H1 (cell line): Measurements from ENCODE around the gene P2RX7. TPM values are rescaled to one million over a fixed set of nuclear protein-coding genes. Genes with fewer than 3 reads are reported as not detected.

Experiments used
- CTCF ChIA-PET: fragments of 300-600 bp; sonication (Branson Sonifier 250); formaldehyde crosslinking; loops from one replicate; lab custom pipeline; 2021; ENCODE audit not compliant: partially characterized antibody; lab: Charles Lee
- POLR2A ChIA-PET: fragments of 300-600 bp; sonication (Branson Sonifier 250); formaldehyde crosslinking; loops from one replicate; lab custom pipeline; 2021; ENCODE audit warnings: inconsistent platforms; ENCODE audit not compliant: partially characterized antibody; lab: Charles Lee
- DNase-seq, 2 experiments: peaks; one replicate each; pipeline versions ENCODE4 v3.0.0 to v3.0.0-alpha.2; 2010 to 2022; ENCODE audit warnings: low spot score in 2 of 2, low read depth in 1 of 2, mixed read lengths in 1 of 2
- FAIRE-seq: peaks from 2 replicates; lab custom pipeline; 2011; peaks lifted over from hg19 to GRCh38; lab: Jason Lieb, UNC
- H2AFZ ChIP-seq: 2 replicates; pipeline ENCODE4 v1.8.1; 2012; ENCODE audit warnings: low read length, inconsistent platforms
- H2AK5ac ChIP-seq: 2 replicates; pipeline ENCODE4 v1.6.1; 2013; ENCODE audit warnings: low read depth, low read length
- H2BK120ac ChIP-seq: replicated peaks from 2 replicates; pipeline ENCODE3; 2013; ENCODE audit warnings: low read depth, low read length, inconsistent platforms
- H2BK12ac ChIP-seq: 2 replicates; pipeline ENCODE4 v1.6.1; 2013; ENCODE audit warnings: low read depth, low read length
- H2BK15ac ChIP-seq: 2 replicates; pipeline ENCODE4 v1.6.1; 2013; ENCODE audit warnings: low read length
- H2BK20ac ChIP-seq: 2 replicates; pipeline ENCODE4 v1.6.1; 2013; ENCODE audit warnings: low read length
- H2BK5ac ChIP-seq: 2 replicates; pipeline ENCODE4 v1.6.1; 2013; ENCODE audit warnings: low read depth, low read length
- H3K14ac ChIP-seq: 2 replicates; pipeline ENCODE4 v1.6.1; 2013; ENCODE audit warnings: inconsistent platforms; ENCODE audit not compliant: insufficient read length
- H3K18ac ChIP-seq: 2 replicates; pipeline ENCODE4 v1.6.1; 2013; ENCODE audit warnings: low read length; ENCODE audit errors: extremely low read depth
- H3K23ac ChIP-seq: 2 replicates; pipeline ENCODE4 v1.6.1; 2013; ENCODE audit warnings: inconsistent platforms; ENCODE audit not compliant: insufficient read length
- H3K23me2 ChIP-seq: 2 replicates; pipeline ENCODE4 v1.6.1; 2013; ENCODE audit warnings: low read depth, low read length
- H3K27ac ChIP-seq: 2 replicates; pipeline ENCODE4 v1.6.1; 2011; ENCODE audit warnings: low read depth, low read length, inconsistent platforms
- H3K27me3 ChIP-seq, 4 experiments: replicated peaks in 1 of 4; 1 replicate in 1 of 4; 2 replicates in 3 of 4; pipeline versions ENCODE4 v1.6.1 to v1.8.1; 2011 to 2013; ENCODE audit warnings: low read length in 3 of 4, mild to moderate bottlenecking in 3 of 4, inconsistent platforms in 2 of 4, mixed read lengths in 2 of 4, moderate library complexity in 1 of 4; ENCODE audit not compliant: control insufficient read depth in 3 of 4, insufficient read depth in 3 of 4; ENCODE audit errors: extremely low read depth in 1 of 4
- H3K36me3 ChIP-seq, 4 experiments: 2 replicates each; pipeline versions ENCODE4 v1.6.1 to v1.8.1; 2011 to 2013; ENCODE audit warnings: mild to moderate bottlenecking in 4 of 4, low read length in 3 of 4, moderate library complexity in 2 of 4, control low read depth in 1 of 4, inconsistent platforms in 1 of 4; ENCODE audit not compliant: insufficient read depth in 4 of 4, control insufficient read depth in 2 of 4
- H3K4ac ChIP-seq: replicated peaks from 2 replicates; pipeline ENCODE3; 2013; ENCODE audit warnings: low read length, low read depth, mixed read lengths, inconsistent platforms; ENCODE audit not compliant: insufficient read length
- H3K4me1 ChIP-seq, 4 experiments: replicated peaks in 1 of 4; 1 replicate in 1 of 4; 2 replicates in 3 of 4; pipeline versions ENCODE4 v1.6.1 to v1.8.1; 2011 to 2013; ENCODE audit warnings: low read length in 3 of 4, inconsistent platforms in 2 of 4, mixed read lengths in 1 of 4; ENCODE audit not compliant: insufficient read depth in 4 of 4, control insufficient read depth in 3 of 4
- H3K4me2 ChIP-seq, 2 experiments: 2 replicates each; pipeline versions ENCODE4 v1.6.1 to v1.8.1; 2011 to 2013; ENCODE audit warnings: low read depth in 2 of 2, low read length in 2 of 2, control low read depth in 1 of 2, inconsistent platforms in 1 of 2, mild to moderate bottlenecking in 1 of 2; ENCODE audit not compliant: insufficient read depth in 1 of 2
- H3K4me3 ChIP-seq, 4 experiments: fragments of 200-600, 300-600 bp in 1 of 4; sonication (generic), shearing (Covaris generic), sonication (Bioruptor Twin) in 1 of 4; 2 replicates each; pipeline versions ENCODE4 v1.5.1 to v1.8.1; 2011 to 2016; ENCODE audit warnings: low read length in 4 of 4, low read depth in 3 of 4, control low read depth in 2 of 4, inconsistent platforms in 2 of 4, mild to moderate bottlenecking in 2 of 4, mixed read lengths in 1 of 4, moderate library complexity in 1 of 4; ENCODE audit not compliant: insufficient read depth in 2 of 4; ENCODE audit errors: extremely low read depth in 1 of 4
- H3K56ac ChIP-seq: replicated peaks from 2 replicates; pipeline ENCODE3; 2013; ENCODE audit warnings: low read depth, mild to moderate bottlenecking, mixed read lengths, low read length, inconsistent platforms; ENCODE audit not compliant: insufficient read length
- H3K79me1 ChIP-seq: 2 replicates; pipeline ENCODE4 v1.6.1; 2013; ENCODE audit warnings: low read depth, low read length, control low read depth
- H3K79me2 ChIP-seq, 2 experiments: 2 replicates each; pipeline versions ENCODE4 v1.6.1 to v1.8.1; 2012 to 2013; ENCODE audit warnings: low read length in 2 of 2, mild to moderate bottlenecking in 2 of 2, inconsistent platforms in 1 of 2; ENCODE audit not compliant: insufficient read depth in 2 of 2, control insufficient read depth in 1 of 2
- H3K9ac ChIP-seq, 4 experiments: replicated peaks in 1 of 4; 1 replicate in 1 of 4; 2 replicates in 3 of 4; pipeline versions ENCODE4 v1.6.1 to v1.8.1; 2011 to 2013; ENCODE audit warnings: low read depth in 3 of 4, low read length in 3 of 4, control low read depth in 2 of 4, mild to moderate bottlenecking in 2 of 4, moderate library complexity in 2 of 4, inconsistent platforms in 1 of 4; ENCODE audit errors: extremely low read depth in 1 of 4
- H3K9me3 ChIP-seq, 2 experiments: 2 replicates each; pipeline versions ENCODE4 v1.6.1 to v1.8.1; 2012 to 2013; ENCODE audit warnings: mild to moderate bottlenecking in 2 of 2, moderate library complexity in 2 of 2, control low read depth in 1 of 2, inconsistent platforms in 1 of 2, low read depth in 1 of 2, low read length in 1 of 2, mixed read lengths in 1 of 2; ENCODE audit not compliant: insufficient read depth in 2 of 2
- H4K20me1 ChIP-seq, 2 experiments: replicated peaks in 1 of 2; 2 replicates each; pipeline versions ENCODE3 to v1.8.1; 2011 to 2013; ENCODE audit warnings: inconsistent platforms in 2 of 2, low read length in 2 of 2, mild to moderate bottlenecking in 1 of 2; ENCODE audit not compliant: insufficient read depth in 2 of 2, control insufficient read depth in 1 of 2
- H4K5ac ChIP-seq: 2 replicates; pipeline ENCODE4 v1.6.1; 2013; ENCODE audit warnings: low read length, low read depth, mixed read lengths, inconsistent platforms; ENCODE audit not compliant: insufficient read length
- H4K8ac ChIP-seq: 2 replicates; pipeline ENCODE4 v1.8.0; 2013; ENCODE audit warnings: mild to moderate bottlenecking, moderate library complexity, low read length, inconsistent platforms; ENCODE audit not compliant: insufficient read depth; ENCODE audit errors: extremely low read depth
- H4K91ac ChIP-seq: replicated peaks from 2 replicates; pipeline ENCODE3; 2013; ENCODE audit warnings: low read length, mixed read lengths, inconsistent platforms; ENCODE audit not compliant: insufficient read length
- BCL11A ChIP-seq, 2 experiments: IDR thresholded peaks; one replicate each; pipeline ENCODE4 v1.6.1; 2011; ENCODE audit warnings: low read depth in 2 of 2, low read length in 2 of 2, mild to moderate bottlenecking in 2 of 2
- CBX5 ChIP-seq: fragments of 300-800, 300-1000 bp; sonication (generic); IDR thresholded peaks from 2 replicates; pipeline ENCODE4 v1.7.1; 2016; ENCODE audit warnings: antibody characterized with exemption, low read length, low read depth
- CEBPB ChIP-seq: IDR thresholded peaks from 2 replicates; pipeline ENCODE4 v1.6.1; 2012; ENCODE audit warnings: low read depth, low read length
- EZH2 ChIP-seq: fragments of 200-600 bp; sonication (generic); IDR thresholded peaks from 2 replicates; pipeline ENCODE4 v1.7.1; 2012; ENCODE audit warnings: low read depth, mild to moderate bottlenecking, moderate library complexity, low read length, inconsistent platforms; ENCODE audit not compliant: severe bottlenecking
- GABPA ChIP-seq: IDR thresholded peaks from 2 replicates; pipeline ENCODE4 v1.6.1; 2011; ENCODE audit warnings: mild to moderate bottlenecking, low read length, moderate library complexity, borderline replicate concordance; ENCODE audit not compliant: insufficient read depth
- NANOG ChIP-seq: IDR thresholded peaks from 2 replicates; pipeline ENCODE4 v1.6.1; 2011; ENCODE audit warnings: low read length, low read depth, mild to moderate bottlenecking, inconsistent platforms; ENCODE audit not compliant: insufficient read depth, poor library complexity, severe bottlenecking
- TBP ChIP-seq: IDR thresholded peaks from 2 replicates; pipeline ENCODE4 v1.6.1; 2011; ENCODE audit warnings: low read depth, low read length, improper control_type of control experiment
- WGBS, 2 experiments: shearing (Covaris generic) in 1 of 2; methylation state at CpG; one replicate each; pipeline versions ENCODE4 v1.1.6 to v1.1.7; 2013 to 2015; ENCODE audit warnings: low lambda C conversion rate in 2 of 2, mixed read lengths in 2 of 2, inconsistent platforms in 1 of 2, low coverage in 1 of 2, missing lambda C conversion rate in 1 of 2; ENCODE audit not compliant: insufficient replicate concordance in 2 of 2, insufficient coverage in 1 of 2, insufficient read length in 1 of 2; ENCODE audit errors: extremely low coverage in 1 of 2, missing lambda C conversion rate in 1 of 2; 5-methylcytosine and 5-hydroxymethylcytosine counted together
- polyA plus RNA-seq, 7 experiments: library from polyadenylated mRNA; depleted of rRNA in 3 of 7; stranded (reverse) in 5 of 7; unstranded in 2 of 7; fragments of >200 nt in 5 of 7; fragments of 200-250 nt in 2 of 7; gene quantifications; 1 replicate in 5 of 7; 2 replicates in 1 of 7; 4 replicates in 1 of 7; pipeline versions ENCODE4 v1.2.1 to v1.2.3, GENCODE V29; 2011 to 2013; ENCODE audit warnings: missing spikeins in 2 of 7, mixed read lengths in 2 of 7
- total RNA-seq: library from RNA; stranded (reverse); fragmentation: NEBNext Ultra II Directional; extraction: Animal tissue kit (Norgen Biotek cat#: 25700); gene quantifications from 2 replicates; pipeline ENCODE4 v1.2.1, GENCODE V29; 2021
- TF ChIP-seq, protein P1 (sequence below): IDR thresholded peaks from 2 replicates; pipeline ENCODE4 v1.6.1; 2011; ENCODE audit warnings: low read length, improper control_type of control experiment

The P2RX7 gene
- total and polyA plus RNA-seq, 2 of the 8 experiments (the other 6 are each of a cell fraction or from before 2014, with no cell fraction given) = 0.38 to 0.56 TPM

DNA sequence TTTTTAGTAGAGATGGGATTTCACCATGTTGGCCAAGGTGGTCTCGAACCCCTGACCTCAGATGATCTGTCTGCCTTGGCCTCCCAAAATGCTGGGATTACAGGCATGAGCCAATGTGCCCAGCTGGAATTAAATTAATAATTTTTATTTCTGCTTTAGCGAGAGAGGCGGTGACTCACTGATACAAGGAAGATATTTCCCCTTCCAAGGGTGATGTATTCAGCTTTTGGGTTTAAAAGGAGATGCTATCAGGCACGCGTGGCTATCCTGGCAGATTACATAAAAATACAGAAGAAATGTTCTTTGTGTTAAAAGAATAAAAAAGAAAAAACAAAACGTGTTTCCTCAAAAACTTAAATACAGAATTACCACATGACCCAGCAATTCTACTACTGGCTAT, 12.4 kb upstream of the P2RX7 start:
- no peak overlapping the region for H3K23ac ChIP-seq
- CTCF ChIA-PET = interaction anchor here (1.4 to 2.1 kb wide), 2 partner anchors 25 to 61 kb away, joined by 3 to 5 read pairs; no protein-coding TSS in a partner anchor
- FAIRE-seq = no peak

More for the DNA sequence above, 12.4 kb upstream of the P2RX7 start:
- POLR2A ChIA-PET = no interaction called here
- Histone ChIP-seq H2BK5ac (no peak overlapping the region), H4K8ac (no peak overlapping the region), H3K27me3 (peaks cover 0 to 1% (median 0%) of the 10 kb centered on the region in 4 experiments; a peak in 1 of 7 replicates), H4K91ac (no peak overlapping the region), H3K4ac (no peak overlapping the region), H3K56ac (no peak overlapping the region), H4K20me1 (no peaks in the 10 kb centered on the region), H2BK12ac (no peak overlapping the region), H2BK20ac (no peak overlapping the region), H3K23me2 (no peaks in the 10 kb centered on the region; the same call in 1 of the 2 replicates), H2BK15ac (no peak overlapping the region), H3K27ac (no peak overlapping the region), H3K4me2 (no peak overlapping the region), H2AFZ (no peak overlapping the region), H3K4me3 (no peak overlapping the region), H3K14ac (no peak overlapping the region), H3K79me2 (no peaks in the 10 kb centered on the region), H4K5ac (no peak overlapping the region), H2BK120ac (no peak overlapping the region)
- WGBS, 2 experiments = 75% methylated on average over 6 of the region's 6 CpGs; no CpG with 5 or more reads in 1 of the 2 experiments
- no peak for DNase-seq
- no peak for TF ChIP-seq CBX5
- no peak for TF ChIP-seq BCL11A (IDR thresholded peaks at IDR 0.05; ENCODE audit: low read depth in 2 of 2, low read length in 2 of 2)
- no peak for TF ChIP-seq EZH2
- TF ChIP-seq CEBPB = no peak
- TF ChIP-seq NANOG = no peak
- TF ChIP-seq, protein P1, sequence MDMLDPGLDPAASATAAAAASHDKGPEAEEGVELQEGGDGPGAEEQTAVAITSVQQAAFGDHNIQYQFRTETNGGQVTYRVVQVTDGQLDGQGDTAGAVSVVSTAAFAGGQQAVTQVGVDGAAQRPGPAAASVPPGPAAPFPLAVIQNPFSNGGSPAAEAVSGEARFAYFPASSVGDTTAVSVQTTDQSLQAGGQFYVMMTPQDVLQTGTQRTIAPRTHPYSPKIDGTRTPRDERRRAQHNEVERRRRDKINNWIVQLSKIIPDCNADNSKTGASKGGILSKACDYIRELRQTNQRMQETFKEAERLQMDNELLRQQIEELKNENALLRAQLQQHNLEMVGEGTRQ = no peak
- TF ChIP-seq TBP = no peak
- TF ChIP-seq GABPA = no peak
- TF ChIP-seq, all 59 proteins: peak for 0
- Histone ChIP-seq H3K9ac (no peak overlapping the region), H3K36me3 (no peaks in the 10 kb centered on the region), H3K79me1 (no peaks in the 10 kb centered on the region), H3K4me1 (no peaks in the 10 kb centered on the region), H2AK5ac (no peak overlapping the region), H3K9me3 (no peaks in the 10 kb centered on the region), H3K18ac (no peak overlapping the region)
